SK-MEL-5 (cell line): ENCODE measurements around the gene DIPK1C. TPM values are rescaled to one million over a fixed set of nuclear protein-coding genes. Genes with fewer than 3 reads are reported as not detected.
A peak's percentile ranks its signal among the peaks of the same experiment; 100 is the strongest.

ENCODE experiments used
- DNase-seq: peaks from one replicate; pipeline ENCODE4 v3.0.0-alpha.2; 2016; ENCODE audit warnings: low read depth, low spot score
- in situ Hi-C: cut with HindIII; loops from 2 replicates; pipeline ENCODE4 v1.10.0; 2016; ENCODE audit warnings: low sequenced_read_pairs, high pct_unique_total_duplicates, low pct_unique_long_range_greater_than_20kb
- total RNA-seq: library from RNA; depleted of rRNA; stranded (reverse); fragments of >200 nt; shearing (Covaris generic); gene quantifications from 2 replicates; pipeline ENCODE4 v1.2.3, GENCODE V29; 2014

DIPK1C gene
- total RNA-seq, 1 experiment from 2014 or later: 17.3 TPM

GRCh38 chr18:74412116-74412880 is 44.8 kb downstream of the DIPK1C start:
- in situ Hi-C loops: no loop called here
- peak; percentile 63 for DNase-seq

GRCh38 chr18:74411475-74411874 is 45.6 kb downstream of the DIPK1C start:
- in situ Hi-C loops: no loop called here
- no peak for DNase-seq

DNA sequence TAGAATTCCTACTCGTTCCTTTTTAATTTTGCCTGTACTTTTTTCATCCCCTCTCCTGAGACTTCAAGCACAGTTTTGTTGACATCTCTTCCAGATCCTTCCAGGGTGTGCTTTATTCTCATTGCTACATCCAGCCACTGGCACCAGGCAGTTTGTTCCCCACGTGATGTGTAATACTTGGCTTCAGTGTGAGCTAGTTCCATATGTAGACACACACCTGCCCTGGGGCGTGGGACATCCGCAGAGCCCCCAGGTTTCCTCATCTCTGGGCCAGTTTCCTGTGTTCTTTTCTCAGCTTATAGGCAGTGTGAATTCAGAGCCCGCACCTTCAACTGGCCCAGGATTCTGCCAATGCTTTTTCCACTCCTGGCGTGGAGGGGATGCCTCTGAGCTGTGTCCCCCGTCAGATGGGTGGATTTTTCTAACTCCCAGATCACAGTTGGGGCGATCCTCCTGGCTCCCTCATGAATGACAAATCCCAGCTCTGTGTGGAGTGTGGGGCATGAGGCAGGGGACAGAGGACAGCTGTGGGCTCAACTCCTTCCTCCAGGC is 46.6 kb downstream of the DIPK1C start:
- in situ Hi-C loops: no loop called here

GRCh38 chr18:74407888-74408287 is 49.2 kb downstream of the DIPK1C start:
- no peak for DNase-seq
- in situ Hi-C loops: no loop called here

More for the DNA sequence above, 46.6 kb downstream of the DIPK1C start:
- DNase-seq: no peak

DNA sequence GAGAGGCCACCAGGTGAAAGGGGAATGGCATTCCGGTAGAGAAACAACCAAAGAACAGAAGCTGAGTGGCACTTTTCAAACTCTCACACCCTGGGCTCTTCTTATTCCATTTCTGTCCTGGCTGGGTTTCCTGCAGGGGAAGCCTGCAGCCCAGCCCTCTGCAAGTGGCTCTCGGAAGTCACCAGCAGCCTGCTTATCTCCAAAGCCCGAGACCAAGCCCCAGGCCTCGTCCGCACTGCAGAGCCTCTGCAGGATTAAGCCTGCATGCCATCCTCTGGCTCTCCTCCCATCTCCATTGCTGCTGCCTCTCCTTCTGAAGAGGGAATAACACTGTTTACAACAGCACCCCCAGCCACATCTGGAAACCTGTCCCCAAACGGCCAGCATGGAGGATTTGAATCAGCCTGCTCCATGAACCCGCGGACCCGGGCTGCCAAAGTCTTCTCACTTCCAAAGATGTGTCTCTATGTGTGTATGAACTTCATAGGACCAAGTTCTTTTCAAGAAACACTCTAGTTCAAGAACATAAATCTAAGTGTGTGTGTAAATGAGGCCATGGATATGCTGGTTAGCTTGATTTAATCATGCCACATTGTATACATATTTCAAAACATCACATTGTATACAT is 54.2 kb downstream of the DIPK1C start:
- DNase-seq: no peak
- in situ Hi-C loops: no loop called here

- DNase-seq: no peak
- in situ Hi-C loops: no loop called here
Measured at GRCh38 chr18:74400813-74401212, 56.3 kb downstream of the DIPK1C start.

- no peak for DNase-seq
- in situ Hi-C loops: no loop called here
Measured at GRCh38 chr18:74399091-74399887, 57.8 kb downstream of the DIPK1C start.

GRCh38 chr18:74397572-74397971 is 59.5 kb downstream of the DIPK1C start:
- in situ Hi-C loops: no loop called here

DNA sequence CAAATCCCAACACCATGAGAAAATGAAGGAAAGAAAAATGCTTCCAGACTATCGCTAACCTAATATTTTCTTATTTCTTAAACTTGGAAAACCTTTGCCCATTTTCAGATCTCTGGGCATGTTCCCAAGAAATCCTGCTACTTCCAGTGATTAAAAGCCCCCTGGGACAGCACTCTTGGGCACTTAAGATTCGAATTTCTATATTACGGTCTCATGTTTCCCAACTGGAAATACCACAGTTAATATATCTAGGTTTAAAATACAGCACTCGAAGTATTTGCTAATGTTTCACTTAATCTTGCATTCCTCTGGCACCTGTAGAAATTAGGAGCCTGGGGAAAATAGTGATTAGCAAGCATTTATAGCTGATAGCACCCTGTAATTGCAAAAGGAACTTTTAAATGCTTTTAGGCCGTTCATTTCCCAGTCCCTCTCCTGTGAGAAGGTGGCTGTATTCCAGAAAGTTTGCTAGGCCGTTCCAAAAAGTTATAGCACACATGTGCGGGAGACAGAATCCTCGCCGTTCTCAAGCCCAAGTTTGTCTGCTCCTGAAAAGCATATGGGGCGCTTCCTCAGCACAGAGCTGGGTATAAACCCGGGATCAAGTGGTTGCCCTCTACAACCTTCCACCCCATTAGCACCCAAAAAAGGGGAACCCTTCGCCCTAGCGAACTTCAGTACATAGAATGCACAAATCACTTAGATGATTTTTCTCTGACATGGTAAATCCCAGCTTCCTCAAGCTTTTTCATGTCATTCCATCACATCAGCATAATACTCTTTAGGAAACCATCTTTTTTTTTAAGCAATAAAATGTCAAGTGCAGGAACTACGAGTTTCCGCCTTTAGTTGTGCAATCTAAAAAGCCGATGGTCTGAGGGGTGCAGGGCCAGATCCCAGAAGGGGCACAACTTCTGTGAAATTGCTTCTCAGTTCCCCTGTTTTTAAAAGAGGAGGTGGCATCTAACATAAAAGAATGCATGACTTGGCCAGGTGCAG is 60.6 kb downstream of the DIPK1C start:
- in situ Hi-C loops: no loop called here
- DNase-seq: no peak

More at GRCh38 chr18:74397572-74397971, 59.5 kb downstream of the DIPK1C start:
- DNase-seq: no peak

DNA sequence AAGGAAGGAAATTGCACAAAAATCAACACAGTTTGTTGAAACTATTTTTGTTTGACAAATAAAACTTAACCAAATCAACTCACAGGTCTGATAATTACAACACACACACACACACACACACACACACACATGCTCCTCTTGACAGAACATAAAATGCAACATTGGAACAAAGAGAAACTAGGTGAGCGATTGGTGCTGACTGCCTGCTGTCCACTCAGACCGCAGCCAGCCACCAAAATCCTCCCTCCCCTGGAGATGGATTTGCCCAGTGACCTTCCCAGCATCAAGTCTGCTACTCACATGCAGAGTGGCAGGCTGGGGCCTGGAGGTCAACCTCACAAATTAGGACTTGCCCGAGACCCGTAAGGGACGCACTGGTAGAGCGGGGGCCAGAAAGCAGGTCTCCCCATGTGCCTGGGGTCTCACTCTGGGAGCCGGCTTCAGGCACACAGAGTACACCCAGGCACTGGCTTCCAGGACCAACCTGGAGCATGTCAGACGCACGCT is 61.4 kb downstream of the DIPK1C start:
- no peak for DNase-seq
- in situ Hi-C loops: no loop called here

DNA sequence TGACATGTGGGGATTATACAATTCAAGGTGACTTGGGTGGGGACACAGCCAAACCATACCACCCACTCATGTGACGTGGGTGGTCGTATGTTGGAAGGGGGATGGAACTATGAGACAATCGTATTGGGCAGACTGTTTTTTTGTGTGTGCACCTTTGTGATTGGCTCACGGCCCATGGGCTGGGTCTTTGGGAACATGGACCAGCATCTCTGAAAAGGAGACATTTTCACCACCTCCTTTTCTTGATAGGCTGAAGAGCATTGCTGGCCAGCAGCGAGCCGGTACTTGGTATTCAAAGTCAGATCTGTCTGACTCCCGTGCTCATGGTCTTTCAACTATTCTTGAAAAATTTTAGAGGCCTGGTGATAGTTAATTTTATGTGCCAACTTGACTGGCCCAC is 62.1 kb downstream of the DIPK1C start:
- in situ Hi-C loops: no loop called here
- no peak for DNase-seq

DNA sequence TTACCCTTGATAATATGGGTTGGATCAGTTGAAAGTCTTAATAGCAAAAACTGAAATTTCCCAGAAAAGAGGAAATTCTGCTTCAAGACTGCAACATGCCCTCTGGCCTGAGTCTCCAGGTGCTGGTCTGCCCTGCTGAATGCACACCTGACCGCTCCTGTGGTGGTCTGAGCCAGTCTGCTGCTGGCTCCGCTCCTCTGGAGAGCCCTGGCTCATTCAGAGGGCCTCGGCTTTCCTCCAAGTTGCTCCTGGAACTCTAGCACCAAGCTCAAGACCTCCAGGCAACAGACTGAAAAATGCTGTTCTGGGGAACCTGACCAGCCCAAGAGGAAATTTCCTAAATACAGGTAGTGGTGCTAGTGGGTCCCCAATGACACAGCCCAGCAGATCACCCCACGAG is 64.8 kb downstream of the DIPK1C start:
- in situ Hi-C loops: no loop called here

GRCh38 chr18:74390900-74391299 is 66.2 kb downstream of the DIPK1C start:
- in situ Hi-C loops: no loop called here
- no peak for DNase-seq

More for the DNA sequence above, 64.8 kb downstream of the DIPK1C start:
- DNase-seq: no peak

DNA sequence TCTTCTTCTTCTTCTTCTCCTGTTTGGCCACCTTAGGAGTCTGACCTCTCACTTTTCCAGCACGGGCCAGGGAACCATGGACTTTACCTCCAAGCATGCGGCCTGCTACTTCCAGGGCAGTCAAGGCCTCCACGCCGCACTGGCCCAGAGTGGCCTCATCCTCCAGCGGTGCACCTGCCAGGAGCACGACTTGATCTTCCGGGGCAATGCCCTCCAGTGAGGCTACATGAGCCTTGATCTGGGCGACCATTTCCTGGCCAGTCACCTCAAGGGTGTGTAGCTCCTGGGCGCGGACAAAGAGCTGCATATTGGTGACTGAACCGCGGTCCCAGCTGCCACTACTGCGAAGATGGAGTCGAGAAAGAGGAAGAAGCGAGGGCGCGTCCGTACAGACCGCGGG is 67.1 kb downstream of the DIPK1C start:
- DNase-seq: no peak
- in situ Hi-C loops: no loop called here

- in situ Hi-C loops: no loop called here
- DNase-seq: no peak
Measured at GRCh38 chr18:74389171-74389927, 67.8 kb downstream of the DIPK1C start.

DNA sequence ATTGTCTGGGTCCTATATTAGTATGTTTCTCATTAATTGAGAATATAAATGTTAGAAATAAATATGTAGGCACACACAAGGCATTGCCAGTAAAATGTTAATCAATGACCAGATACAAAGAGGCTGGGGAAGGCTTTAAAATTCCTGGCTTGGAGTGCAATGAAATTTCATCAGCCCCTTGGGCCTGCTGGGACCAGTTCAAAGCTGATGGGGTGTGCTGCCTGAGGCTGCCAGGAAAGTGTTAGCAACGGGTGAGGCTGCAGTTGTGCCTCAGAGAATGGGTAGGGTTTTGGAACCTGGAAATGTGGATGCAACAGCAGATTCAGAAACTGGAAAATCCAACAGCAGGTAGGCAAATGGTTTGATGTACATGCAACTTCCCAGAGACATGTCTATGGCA is 68.9 kb downstream of the DIPK1C start:
- in situ Hi-C loops: no loop called here
- DNase-seq: no peak
